B cell (primary cell): ENCODE data around the gene CELSR3. TPM values are rescaled to one million over a fixed set of nuclear protein-coding genes. Genes with fewer than 3 reads are reported as not detected.

Experiments
- ATAC-seq: fragments of 200-7000 bp; cut with Tn5 transposase; one replicate; pipeline ENCODE4 v1.10.0; 2021; ENCODE audit warnings: low read depth, mild to moderate bottlenecking, moderate number of reproducible peaks, moderate library complexity
- CTCF ChIA-PET: fragments of 350-600 bp; sonication (Branson Sonifier 250); formaldehyde crosslinking; loops from one replicate; lab custom pipeline; 2021; ENCODE audit warnings: antibody characterized with exemption, inconsistent platforms; lab: Charles Lee
- POLR2A ChIA-PET: fragments of 350-600 bp; sonication (Branson Sonifier 250); formaldehyde crosslinking; loops from one replicate; lab custom pipeline; 2021; ENCODE audit warnings: antibody characterized with exemption; lab: Charles Lee
- DNase-seq: peaks from one replicate; pipeline ENCODE4 v3.0.0; 2013
- H2AFZ ChIP-seq: 2 replicates; pipeline ENCODE4 v1.6.1; 2012; ENCODE audit warnings: mild to moderate bottlenecking, low read depth, low read length; ENCODE audit not compliant: insufficient read depth, poor library complexity, severe bottlenecking
- H3K27ac ChIP-seq, 2 donors: 1 replicate in 1 of 2; 2 replicates in 1 of 2; pipeline ENCODE4 v1.5.1; 2012 to 2013; ENCODE audit warnings: low read length in 2 of 2, mild to moderate bottlenecking in 2 of 2, moderate library complexity in 1 of 2
- H3K27me3 ChIP-seq, 4 experiments: fragments of 200-600 bp in 1 of 4; sonication (generic) in 1 of 4; replicated peaks in 1 of 4; 1 replicate in 2 of 4; 2 replicates in 2 of 4; pipeline versions ENCODE4 v1.6.1 to v1.7.0; 2013 to 2016; ENCODE audit warnings: low read length in 3 of 4, mild to moderate bottlenecking in 2 of 4, mixed read lengths in 1 of 4, moderate library complexity in 1 of 4; ENCODE audit not compliant: insufficient read depth in 4 of 4, control insufficient read depth in 3 of 4; ENCODE audit errors: control extremely low read depth in 1 of 4
- H3K36me3 ChIP-seq, 2 experiments: replicated peaks in 1 of 2; 1 replicate in 1 of 2; 2 replicates in 1 of 2; pipeline versions ENCODE4 v1.6.1 to v1.7.1; 2013; ENCODE audit warnings: low read length in 1 of 2; ENCODE audit not compliant: insufficient read depth in 2 of 2, control insufficient read depth in 1 of 2; ENCODE audit errors: control extremely low read depth in 1 of 2, extremely low read depth in 1 of 2
- H3K4me1 ChIP-seq, 2 donors: fragments of 200-600 bp in 1 of 2; sonication (generic) in 1 of 2; 1 replicate in 1 of 2; 2 replicates in 1 of 2; pipeline versions ENCODE4 v1.5.1 to v1.6.1; 2013 to 2017; ENCODE audit warnings: low read length in 2 of 2; ENCODE audit not compliant: control insufficient read depth in 2 of 2, insufficient read depth in 2 of 2
- H3K4me2 ChIP-seq: replicated peaks from 2 replicates; pipeline ENCODE3; 2012; ENCODE audit warnings: mild to moderate bottlenecking, low read depth, low read length; ENCODE audit not compliant: poor library complexity, severe bottlenecking
- H3K4me3 ChIP-seq, 5 experiments: fragments of 200-600 bp in 1 of 5; sonication (generic) in 1 of 5; 1 replicate in 3 of 5; 2 replicates in 2 of 5; pipeline versions ENCODE4 v1.5.1 to v1.7.0; 2011 to 2016; ENCODE audit warnings: low read length in 4 of 5, mild to moderate bottlenecking in 4 of 5, low read depth in 2 of 5, control low read depth in 1 of 5, moderate library complexity in 1 of 5; ENCODE audit not compliant: insufficient read depth in 1 of 5; ENCODE audit errors: control extremely low read depth in 1 of 5, extremely low read depth in 1 of 5
- H3K79me2 ChIP-seq: fragments of 200-600 bp; sonication (generic); one replicate; pipeline ENCODE4 v1.6.0; 2016; ENCODE audit warnings: low read length; ENCODE audit not compliant: control insufficient read depth, insufficient read depth
- H3K9ac ChIP-seq: fragments of 200-600 bp; sonication (generic); 2 replicates; pipeline ENCODE4 v1.6.1; 2017; ENCODE audit warnings: mild to moderate bottlenecking, low read length, moderate library complexity
- H3K9me3 ChIP-seq, 3 donors: one replicate each; pipeline versions ENCODE4 v1.6.1 to v1.7.1; 2013; ENCODE audit warnings: low read length in 2 of 3; ENCODE audit not compliant: control insufficient read depth in 2 of 3, insufficient read depth in 1 of 3; ENCODE audit errors: control extremely low read depth in 1 of 3
- H4K20me1 ChIP-seq: 2 replicates; pipeline ENCODE4 v1.6.0; 2012; ENCODE audit warnings: mild to moderate bottlenecking, low read length; ENCODE audit not compliant: insufficient read depth, control insufficient read depth, poor library complexity, severe bottlenecking
- H3K27ac Mint-ChIP-seq: one replicate; pipeline ENCODE4 v1.8.0; 2021; ENCODE audit warnings: mixed read lengths
- H3K27me3 Mint-ChIP-seq: one replicate; pipeline ENCODE4 v1.8.0; 2021; ENCODE audit warnings: mixed read lengths
- H3K4me1 Mint-ChIP-seq: one replicate; pipeline ENCODE4 v1.8.0; 2021; ENCODE audit warnings: mixed read lengths
- H3K4me3 Mint-ChIP-seq: one replicate; pipeline ENCODE4 v1.8.0; 2021; ENCODE audit warnings: mixed read lengths
- H3K9me3 Mint-ChIP-seq: one replicate; pipeline ENCODE4 v1.8.0; 2022; ENCODE audit warnings: mixed read lengths; ENCODE audit not compliant: insufficient read depth
- EZH2 ChIP-seq: IDR thresholded peaks from 2 replicates; pipeline ENCODE4 v1.6.1; 2012; ENCODE audit warnings: borderline replicate concordance, low read depth, mild to moderate bottlenecking, moderate library complexity, low read length; ENCODE audit not compliant: insufficient read depth, poor library complexity, severe bottlenecking
- WGBS: methylation state at CpG from one replicate; pipeline ENCODE4 v1.1.5; 2013; ENCODE audit warnings: missing lambda C conversion rate; ENCODE audit not compliant: insufficient coverage; 5-methylcytosine and 5-hydroxymethylcytosine counted together
- intact Hi-C: fragments of 100-400 bp; cut with micrococcal nuclease; formaldehyde crosslinking; loops from one replicate; pipeline ENCODE4 v1.10.0; 2022
- polyA plus RNA-seq: library from polyadenylated mRNA; depleted of rRNA; stranded (reverse); fragments of >200 nt; gene quantifications from 2 replicates; pipeline ENCODE4 v1.2.3, GENCODE V29; 2012
- total RNA-seq, 2 donors: library from RNA; stranded (reverse); fragments of 120-200 nt in 1 of 2; gene quantifications; 1 replicate in 1 of 2; 2 replicates in 1 of 2; pipeline versions ENCODE4 v1.2.3 to v1.2.4, GENCODE V29; 2013 to 2022
- TF ChIP-seq, protein P1 (sequence below): fragments of 200-600 bp; IDR thresholded peaks from one replicate; pipeline ENCODE4 v1.8.0; 2022; ENCODE audit warnings: antibody characterized with exemption, mild to moderate bottlenecking

The CELSR3 gene
- total and polyA plus RNA-seq, 2 donors (not counting 1 experiment from before 2014, with no cell fraction given) = 2.4 to 2.5 TPM

GRCh38 chr3:48685293-48685602, 22.6 kb upstream of the CELSR3 start:
- H3K27ac Mint-ChIP-seq = peak overlapping the region; percentile 92
- Histone ChIP-seq H3K27ac (peak overlapping the region; percentile 40 to 68), H3K9me3 (no peaks in the 10 kb centered on the region), H3K9ac (peak overlapping the region; percentile 69), H3K79me2 (no peaks in the 10 kb centered on the region), H3K4me1 (peaks cover 13 to 29% of the 10 kb centered on the region in 2 donors), H3K4me2 (peak overlapping the region; percentile 75), H3K36me3 (peaks cover 0 to 33% of the 10 kb centered on the region in 2 experiments), H3K27me3 (no peaks in the 10 kb centered on the region), H4K20me1 (peaks cover 7% of the 10 kb centered on the region), H2AFZ (peak overlapping the region; percentile 77), H3K4me3 (peak overlapping the region in 4 of 5 experiments; percentile 58 to 75 (median 70))
- no peaks in the 10 kb centered on the region for H3K27me3 Mint-ChIP-seq
- no peak for ATAC-seq
- peak overlapping the region; percentile 89 for H3K4me3 Mint-ChIP-seq
- POLR2A ChIA-PET = no interaction called here
- 16% methylated on average over 13 of the region's 13 CpGs for WGBS
- H3K9me3 Mint-ChIP-seq = no peaks in the 10 kb centered on the region
- intact Hi-C loops = loop anchor here (1.0 to 10.0 kb wide), 5 partner anchors 20 to 598 kb away; partner anchors contain the start of gene IP6K2
- no peak for TF ChIP-seq EZH2
- TF ChIP-seq, protein P1, sequence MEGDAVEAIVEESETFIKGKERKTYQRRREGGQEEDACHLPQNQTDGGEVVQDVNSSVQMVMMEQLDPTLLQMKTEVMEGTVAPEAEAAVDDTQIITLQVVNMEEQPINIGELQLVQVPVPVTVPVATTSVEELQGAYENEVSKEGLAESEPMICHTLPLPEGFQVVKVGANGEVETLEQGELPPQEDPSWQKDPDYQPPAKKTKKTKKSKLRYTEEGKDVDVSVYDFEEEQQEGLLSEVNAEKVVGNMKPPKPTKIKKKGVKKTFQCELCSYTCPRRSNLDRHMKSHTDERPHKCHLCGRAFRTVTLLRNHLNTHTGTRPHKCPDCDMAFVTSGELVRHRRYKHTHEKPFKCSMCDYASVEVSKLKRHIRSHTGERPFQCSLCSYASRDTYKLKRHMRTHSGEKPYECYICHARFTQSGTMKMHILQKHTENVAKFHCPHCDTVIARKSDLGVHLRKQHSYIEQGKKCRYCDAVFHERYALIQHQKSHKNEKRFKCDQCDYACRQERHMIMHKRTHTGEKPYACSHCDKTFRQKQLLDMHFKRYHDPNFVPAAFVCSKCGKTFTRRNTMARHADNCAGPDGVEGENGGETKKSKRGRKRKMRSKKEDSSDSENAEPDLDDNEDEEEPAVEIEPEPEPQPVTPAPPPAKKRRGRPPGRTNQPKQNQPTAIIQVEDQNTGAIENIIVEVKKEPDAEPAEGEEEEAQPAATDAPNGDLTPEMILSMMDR = no peak
- H3K4me1 Mint-ChIP-seq = peaks cover 28% of the 10 kb centered on the region
- DNase-seq = no peak
- CTCF ChIA-PET = interaction anchor here (0.5 to 2.0 kb wide), 8 partner anchors 11 to 941 kb away, joined by 3 to 7 read pairs (median 3); partner anchors contain the start of genes ARIH2, CELSR3, IP6K2 and SLC26A6

DNA sequence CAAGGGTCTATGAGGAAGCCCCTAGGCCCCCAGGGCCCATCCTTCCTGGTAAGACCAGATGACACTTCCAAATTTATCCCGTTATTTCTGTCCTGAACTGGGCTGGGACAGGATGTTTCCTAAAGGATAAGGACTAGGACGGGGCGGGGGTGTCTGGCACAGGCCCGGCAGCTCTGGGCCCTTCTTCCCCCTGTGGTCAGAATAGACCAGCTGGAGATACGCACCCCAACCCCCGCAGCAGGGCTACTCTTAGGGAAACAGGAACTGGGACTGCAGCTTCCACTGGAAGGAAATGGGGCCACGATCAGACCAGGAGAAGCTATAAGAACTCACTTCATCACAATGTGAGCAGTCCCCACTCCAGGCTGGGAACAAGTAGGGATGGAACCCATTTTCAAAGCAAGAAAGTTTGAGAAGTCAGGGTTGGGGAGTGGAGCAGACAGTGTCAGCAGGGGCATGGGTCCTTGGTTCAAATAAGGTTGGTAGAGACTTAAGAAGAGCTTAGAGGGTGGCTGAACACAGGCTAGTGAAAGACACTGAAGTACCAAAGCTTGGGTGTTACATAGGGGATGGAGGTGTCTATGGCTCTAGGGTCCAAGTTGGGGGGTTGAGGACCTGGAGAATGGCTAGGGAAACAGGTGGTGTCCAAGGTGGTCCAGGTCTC, 21.9 kb upstream of the CELSR3 start:
- POLR2A ChIA-PET = no interaction called here
- Histone ChIP-seq H3K9me3 (no peaks in the 10 kb centered on the region), H3K4me1 (peaks cover 20 to 35% of the 10 kb centered on the region in 2 donors), H3K9ac (peak overlapping the region; percentile 10), H3K36me3 (peaks cover 0 to 26% of the 10 kb centered on the region in 2 experiments), H3K4me3 (no peak overlapping the region), H4K20me1 (peaks cover 4% of the 10 kb centered on the region), H3K27ac (no peak overlapping the region), H3K79me2 (no peaks in the 10 kb centered on the region), H2AFZ (no peak overlapping the region), H3K4me2 (peak overlapping the region; percentile 75), H3K27me3 (no peaks in the 10 kb centered on the region)
- ATAC-seq = no peak
- H3K27ac Mint-ChIP-seq = peak overlapping the region; percentile 77
- DNase-seq = no peak
- intact Hi-C loops = loop anchor here (1.0 to 10.0 kb wide), 5 partner anchors 20 to 597 kb away; partner anchors contain the start of gene IP6K2
- H3K4me3 Mint-ChIP-seq = peak overlapping the region; percentile 84
- no peak for TF ChIP-seq EZH2
- TF ChIP-seq, protein P1 = no peak
- no peaks in the 10 kb centered on the region for H3K9me3 Mint-ChIP-seq
- H3K27me3 Mint-ChIP-seq = no peaks in the 10 kb centered on the region
- CTCF ChIA-PET = interaction anchor here (0.5 to 1.3 kb wide), 3 partner anchors 14 to 941 kb away, joined by 3 read pairs; no protein-coding TSS in a partner anchor
- 57% methylated on average over 6 of the region's 7 CpGs for WGBS
- peaks cover 35% of the 10 kb centered on the region for H3K4me1 Mint-ChIP-seq
